ENCODE data around the gene DHTKD1.

- no peak for TF ChIP-seq CTCF (IDR thresholded peaks at IDR 0.05)
- TF ChIP-seq POLR2A (IDR thresholded peaks at IDR 0.05): no peak
These were observed 18.2 kb upstream of the DHTKD1 start for GRCh38 chr10:12050528-12050927.
